Stimulated activated CD4-positive, alpha-beta T cell treated with anti-CD3 and anti-CD28 coated beads, Interleukin-4, amount 100 ng/mL, for 24 hours (primary cell): ENCODE measurements around the gene PHTF2.

Experiments
- DNase-seq: peaks from one replicate; pipeline ENCODE4 v3.0.0-alpha.2; 2020

The PHTF2 gene

GRCh38 chr7:77885155-77885554, 86.6 kb downstream of the PHTF2 start:
- no peak for DNase-seq

- DNase-seq: no peak
These were observed 89.0 kb downstream of the PHTF2 start for GRCh38 chr7:77887567-77887966.

DNA sequence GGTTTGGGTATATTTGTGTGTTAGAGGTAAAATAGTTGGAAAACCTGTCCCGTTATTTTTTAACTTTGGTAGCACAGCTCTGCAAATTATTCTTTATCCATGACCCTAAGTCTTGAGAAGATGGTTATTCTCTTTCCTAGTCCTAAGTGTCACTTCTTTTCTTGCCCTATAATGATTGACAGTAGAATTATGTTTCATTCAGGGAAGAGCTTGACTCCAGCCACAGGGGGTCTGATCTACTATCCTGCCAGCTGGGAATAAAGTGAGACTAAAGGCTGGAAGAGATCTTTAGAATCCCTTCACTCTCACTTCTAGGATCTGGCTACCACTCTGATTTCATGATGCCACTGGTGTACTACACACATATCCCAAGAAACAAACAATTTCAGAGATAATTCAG, 90.4 kb downstream of the PHTF2 start:
- DNase-seq: no peak

- DNase-seq: no peak
These were observed 95.2 kb downstream of the PHTF2 start for GRCh38 chr7:77893813-77894212.

DNA sequence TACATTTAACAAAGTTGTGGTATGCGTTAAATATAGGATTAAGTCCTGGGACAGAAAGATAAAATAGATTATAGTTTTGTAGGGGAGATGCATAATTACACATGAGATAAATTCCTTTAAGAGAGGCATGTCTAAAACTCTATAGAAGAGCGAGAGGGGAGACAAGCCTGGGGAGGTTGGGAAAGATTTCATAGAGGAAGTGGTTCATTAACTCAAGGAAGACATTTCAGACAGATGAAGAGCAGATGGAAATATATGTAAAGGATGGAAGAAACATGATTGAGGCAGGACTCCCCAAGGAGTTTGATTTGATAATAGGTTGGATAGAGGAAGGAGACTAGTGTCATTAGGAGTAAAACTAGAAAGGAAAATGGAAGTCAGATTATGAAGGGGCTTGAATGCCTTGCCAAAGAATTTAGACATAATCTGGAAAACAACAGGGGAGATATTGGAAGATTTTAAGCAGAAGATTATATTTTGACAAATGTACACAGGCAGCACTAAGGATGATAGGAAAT, 96.1 kb downstream of the PHTF2 start:
- no peak for DNase-seq

GRCh38 chr7:77895905-77896304, 97.3 kb downstream of the PHTF2 start:
- no peak for DNase-seq

GRCh38 chr7:77897004-77897547, 98.5 kb downstream of the PHTF2 start:
- DNase-seq: no peak

DNA sequence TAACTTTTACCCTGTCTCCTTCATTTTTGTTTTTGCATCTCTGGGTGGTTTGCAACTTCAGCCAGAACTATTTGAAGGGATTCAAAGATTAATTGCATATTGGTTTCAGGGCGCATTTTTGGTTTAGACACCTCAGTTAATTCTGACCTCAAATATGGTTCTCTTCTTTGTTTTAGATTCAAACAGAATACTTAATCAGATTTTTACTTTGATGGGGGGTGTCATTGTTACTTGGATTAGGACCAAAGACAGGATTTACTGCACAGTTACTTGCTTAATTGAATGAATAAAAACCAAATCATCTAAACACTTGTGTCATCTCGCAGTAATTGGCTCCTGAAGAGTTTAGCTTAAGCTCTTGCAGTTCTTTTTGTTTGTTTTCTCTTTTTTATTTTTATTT, 100.9 kb downstream of the PHTF2 start:
- DNase-seq: no peak

- DNase-seq: no peak
These were observed 105.0 kb downstream of the PHTF2 start for GRCh38 chr7:77903597-77903996.

GRCh38 chr7:77904252-77904651, 105.7 kb downstream of the PHTF2 start:
- DNase-seq: no peak

DNA sequence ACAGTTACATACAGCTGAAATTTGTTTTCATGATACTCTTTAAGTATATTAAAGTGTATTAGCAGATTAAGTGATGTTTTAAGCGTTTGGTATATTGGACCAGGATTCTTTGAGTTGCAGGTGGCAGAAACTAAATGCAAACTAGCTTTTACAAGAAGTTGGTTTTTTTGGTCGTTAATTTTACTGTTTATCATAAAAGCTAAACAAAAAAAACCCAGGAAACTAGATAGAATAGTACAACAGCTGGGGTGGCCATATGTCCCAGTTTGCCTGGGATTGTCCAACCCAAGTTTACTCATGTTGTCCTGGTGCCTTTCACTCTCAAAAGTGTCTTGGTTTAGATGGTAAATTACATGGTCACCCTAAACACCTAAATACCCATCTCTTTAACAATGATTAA, 108.7 kb downstream of the PHTF2 start:
- no peak for DNase-seq

DNA sequence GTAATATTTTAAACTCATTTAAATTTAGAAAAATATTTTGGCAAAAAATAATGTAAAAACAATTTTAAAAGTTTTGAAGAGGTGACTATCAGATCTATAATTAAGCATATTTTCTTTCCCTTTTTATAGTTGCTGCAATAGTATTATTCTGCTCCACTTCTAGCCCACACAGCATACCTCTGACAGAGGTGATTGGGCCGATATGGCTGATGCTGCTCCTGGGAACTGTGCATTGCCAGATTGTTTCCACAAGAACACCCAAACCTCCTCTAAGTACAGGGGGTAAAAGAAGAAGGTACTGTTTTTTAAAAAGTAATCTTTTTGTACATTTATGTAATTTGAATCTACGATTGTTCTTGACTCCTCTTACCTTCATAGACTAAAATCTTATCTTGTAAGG, 110.1 kb downstream of the PHTF2 start:
- no peak for DNase-seq

DNA sequence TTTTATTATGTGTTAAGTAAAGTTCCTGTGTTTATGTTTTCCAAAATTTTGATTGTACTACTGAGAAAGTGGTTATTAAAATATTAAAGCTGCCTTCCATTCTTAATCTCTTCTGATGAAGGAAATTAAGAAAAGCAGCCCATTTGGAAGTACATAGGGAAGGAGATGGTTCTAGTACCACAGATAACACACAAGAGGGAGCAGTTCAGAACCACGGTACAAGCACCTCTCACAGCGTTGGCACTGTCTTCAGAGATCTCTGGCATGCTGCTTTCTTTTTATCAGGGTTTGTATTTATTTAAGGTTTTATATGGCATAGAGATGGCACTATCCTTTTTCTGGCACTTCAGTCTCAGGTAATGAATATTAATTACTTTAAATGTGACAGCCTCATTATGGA, 111.6 kb downstream of the PHTF2 start:
- DNase-seq: no peak

GRCh38 chr7:77912293-77912692, 113.7 kb downstream of the PHTF2 start:
- DNase-seq: no peak

GRCh38 chr7:77913977-77914607, 115.5 kb downstream of the PHTF2 start:
- no peak for DNase-seq

DNA sequence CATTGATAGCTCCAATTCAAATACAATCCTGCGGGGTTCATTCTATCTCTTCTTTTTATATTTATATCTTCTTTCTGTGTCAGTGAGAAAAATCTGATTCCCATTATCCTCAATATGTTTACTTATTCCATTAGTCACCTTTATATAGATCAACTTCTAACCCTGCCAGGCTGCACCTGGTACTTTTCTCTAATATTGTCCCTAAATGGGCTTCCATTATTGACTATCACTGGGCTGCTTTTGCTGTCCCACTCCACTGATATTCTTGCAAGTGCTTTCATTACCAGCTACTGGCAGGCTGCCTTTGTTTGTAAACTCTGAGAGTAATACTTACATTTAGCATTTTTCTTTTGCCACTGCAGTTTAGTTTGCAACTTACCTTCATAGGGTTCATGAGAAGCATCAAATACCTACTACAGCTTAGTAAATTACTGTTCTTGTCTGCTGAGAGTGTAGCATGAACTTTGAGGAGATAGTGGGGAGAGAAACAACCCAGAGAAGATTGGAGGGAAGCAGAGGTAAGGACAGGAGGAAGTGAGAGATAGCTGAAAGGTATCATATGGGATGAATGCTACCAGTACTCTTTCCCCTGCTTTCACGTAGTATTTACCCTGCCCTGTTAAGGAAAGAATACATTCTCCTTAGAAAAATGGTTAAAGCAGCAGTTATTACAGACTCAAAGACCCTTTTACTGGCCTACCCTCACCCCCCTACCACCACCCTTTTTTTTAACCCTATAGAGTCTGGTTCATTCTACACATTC, 119.1 kb downstream of the PHTF2 start:
- no peak for DNase-seq

DNA sequence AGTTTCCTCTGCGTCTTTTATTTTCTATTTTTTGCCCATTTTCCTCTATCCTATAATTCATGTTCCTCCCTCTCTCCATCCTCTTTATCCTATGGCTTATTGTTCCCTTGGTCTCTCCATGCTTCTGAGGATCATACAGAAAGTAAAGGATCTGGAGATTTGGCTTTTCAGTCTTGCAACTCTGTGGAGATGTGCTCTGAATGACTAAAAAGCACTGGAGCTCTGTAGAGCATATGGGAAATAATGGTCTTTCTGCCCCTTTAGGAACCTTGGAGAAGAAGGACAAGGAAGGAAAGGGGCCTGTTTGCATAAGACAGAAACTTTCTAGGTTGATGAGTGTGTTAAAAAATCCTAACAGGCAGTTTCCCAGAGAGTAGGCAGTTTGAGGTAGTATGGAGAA, 120.1 kb downstream of the PHTF2 start:
- DNase-seq: no peak

- no peak for DNase-seq
These were observed 124.8 kb downstream of the PHTF2 start for GRCh38 chr7:77923419-77923818.

DNA sequence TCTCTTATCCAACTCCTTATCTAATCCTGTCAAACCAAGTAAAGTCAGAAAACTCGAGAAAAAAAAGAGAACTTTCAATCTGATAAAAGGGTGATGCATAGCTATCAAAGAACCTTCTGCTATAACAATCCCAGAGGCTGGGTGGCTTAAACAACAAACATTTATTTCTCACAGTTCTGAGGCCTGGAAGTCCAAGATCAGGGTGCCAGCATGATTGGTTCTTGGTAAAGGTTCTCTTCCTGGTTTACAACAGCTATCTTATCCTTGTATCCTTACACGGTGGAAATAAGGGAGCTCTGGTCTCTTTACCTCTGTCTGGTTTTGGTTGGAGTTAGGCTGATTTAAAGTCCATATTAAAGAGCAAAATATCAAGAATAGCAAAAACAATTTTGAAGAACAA, 131.9 kb downstream of the PHTF2 start:
- DNase-seq: no peak

DNA sequence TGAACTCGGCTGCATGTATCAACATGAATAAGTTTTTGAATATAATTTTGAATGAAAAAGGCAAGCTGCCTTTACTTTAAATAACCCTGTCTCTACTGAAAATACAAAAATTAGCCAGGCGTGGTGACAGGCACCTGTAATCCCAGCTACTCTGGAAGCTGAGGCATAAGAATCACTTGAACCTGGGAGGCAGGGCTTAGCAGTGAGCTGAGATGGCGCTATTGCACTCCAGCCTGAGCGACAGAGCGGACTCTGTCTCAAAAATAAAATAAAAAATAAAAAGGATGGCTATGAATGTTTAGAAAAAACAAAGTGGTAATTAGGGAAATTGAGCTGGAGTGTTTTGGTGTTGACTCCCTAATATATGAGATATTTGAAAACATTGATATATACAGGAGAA, 133.3 kb downstream of the PHTF2 start:
- DNase-seq: no peak

GRCh38 chr7:77933394-77933793, 134.8 kb downstream of the PHTF2 start:
- no peak for DNase-seq

- DNase-seq: no peak
These were observed 137.2 kb downstream of the PHTF2 start for GRCh38 chr7:77935652-77936348.

DNA sequence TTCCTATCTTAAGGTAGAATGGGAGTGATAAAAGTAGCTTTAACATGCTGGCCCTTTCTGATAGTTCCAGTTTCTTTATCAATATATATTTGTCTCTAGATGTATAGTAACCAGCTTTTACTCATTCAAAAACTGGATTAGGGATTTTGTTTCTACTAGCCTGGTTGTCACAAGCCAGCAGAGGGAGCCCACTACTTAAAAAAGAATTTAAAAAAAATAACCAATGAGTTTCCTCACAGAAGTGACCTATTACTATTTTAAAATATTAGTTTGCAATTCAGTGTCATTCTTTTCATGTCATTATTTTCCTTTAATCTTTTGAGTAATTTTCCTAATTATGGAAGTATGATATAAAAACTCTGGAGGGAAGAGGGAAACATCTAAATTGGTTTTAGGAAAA, 142.1 kb downstream of the PHTF2 start:
- peak; percentile 6 for DNase-seq

DNA sequence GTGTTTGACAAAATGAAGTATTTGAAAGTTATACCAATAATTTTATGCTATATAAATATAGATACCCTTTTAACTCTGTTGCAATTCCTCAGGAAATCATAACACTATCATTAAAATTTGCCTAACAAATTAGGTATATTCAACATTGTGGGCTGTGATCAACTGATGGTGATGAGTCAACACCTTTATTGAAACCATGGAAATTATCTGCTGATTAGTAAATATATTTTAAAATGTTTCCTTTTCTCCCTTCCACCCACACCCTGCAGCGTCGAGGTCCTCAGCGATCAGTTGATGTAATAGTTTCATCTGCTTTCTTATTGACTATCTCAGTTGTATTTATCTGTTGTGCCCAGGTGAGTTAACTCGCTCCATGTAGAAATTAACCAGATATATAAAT, 143.9 kb downstream of the PHTF2 start:
- DNase-seq: no peak
